Mucosa of stomach (tissue), 1 donor: ENCODE measurements around the gene THEMIS2.

ENCODE experiments used
- H3K27me3 ChIP-seq: one replicate; pipeline ENCODE4 v1.7.0; 2013; ENCODE audit warnings: mild to moderate bottlenecking, low read length; ENCODE audit not compliant: control insufficient read depth, insufficient read depth
- H3K36me3 ChIP-seq: one replicate; pipeline ENCODE4 v1.7.0; 2013; ENCODE audit warnings: low read length; ENCODE audit not compliant: control insufficient read depth, insufficient read depth
- H3K4me1 ChIP-seq: one replicate; pipeline ENCODE4 v1.7.0; 2013; ENCODE audit warnings: mild to moderate bottlenecking, low read length; ENCODE audit not compliant: control insufficient read depth, insufficient read depth
- H3K4me3 ChIP-seq: one replicate; pipeline ENCODE4 v1.7.0; 2013; ENCODE audit warnings: low read length
- H3K9ac ChIP-seq: one replicate; pipeline ENCODE4 v1.7.0; 2013; ENCODE audit warnings: mild to moderate bottlenecking, low read length, moderate library complexity
- H3K9me3 ChIP-seq: one replicate; pipeline ENCODE4 v1.7.0; 2013; ENCODE audit warnings: mild to moderate bottlenecking, low read length, moderate library complexity; ENCODE audit not compliant: control insufficient read depth
- donor health status: Pancreatic carcinoma.

THEMIS2 gene

DNA sequence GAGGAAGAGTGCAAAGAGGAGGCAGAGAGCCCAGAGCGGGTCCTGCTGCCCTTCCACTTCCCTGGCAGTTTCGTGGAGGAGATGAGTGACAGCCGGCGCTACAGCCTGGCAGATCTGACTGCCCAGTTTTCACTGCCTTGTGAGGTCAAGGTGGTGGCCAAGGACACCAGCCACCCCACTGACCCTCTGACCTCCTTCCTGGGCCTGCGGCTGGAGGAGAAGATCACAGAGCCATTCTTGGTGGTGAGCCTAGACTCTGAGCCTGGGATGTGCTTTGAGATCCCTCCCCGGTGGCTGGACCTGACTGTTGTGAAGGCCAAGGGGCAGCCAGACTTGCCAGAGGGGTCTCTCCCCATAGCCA is 10.2 kb downstream of the THEMIS2 start:
- H3K27me3 ChIP-seq = no peaks in the 10 kb centered on the region

DNA sequence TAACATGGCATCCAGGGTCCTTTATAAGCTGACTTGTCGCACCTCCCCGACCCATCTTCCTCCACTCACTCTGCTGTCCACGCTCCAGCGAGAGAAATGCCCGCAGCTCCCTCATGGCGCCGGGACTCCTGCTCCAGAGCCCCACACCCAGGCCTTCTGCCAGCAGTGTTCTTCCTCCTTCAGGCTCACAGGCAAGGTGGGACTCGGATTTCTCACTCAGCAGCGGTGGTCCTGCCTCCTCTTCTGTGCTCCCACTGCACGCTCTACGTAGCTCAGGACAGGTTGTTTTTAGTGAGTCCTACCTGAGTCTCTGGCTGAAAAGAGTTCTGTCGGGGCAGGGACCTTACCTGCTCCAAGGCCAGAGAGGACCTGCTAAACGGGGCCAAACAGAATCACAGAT is 11.2 kb downstream of the THEMIS2 start:
- Histone ChIP-seq H3K4me1 (no peaks in the 10 kb centered on the region), H3K9me3 (no peaks in the 10 kb centered on the region), H3K36me3 (no peaks in the 10 kb centered on the region), H3K4me3 (no peak overlapping the region), H3K27me3 (no peaks in the 10 kb centered on the region), H3K9ac (no peak overlapping the region)

More for the DNA sequence above, 10.2 kb downstream of the THEMIS2 start:
- H3K9me3 ChIP-seq = no peaks in the 10 kb centered on the region
- no peak overlapping the region for H3K4me3 ChIP-seq
- H3K4me1 ChIP-seq = no peaks in the 10 kb centered on the region
- no peak overlapping the region for H3K9ac ChIP-seq
- no peaks in the 10 kb centered on the region for H3K36me3 ChIP-seq

DNA sequence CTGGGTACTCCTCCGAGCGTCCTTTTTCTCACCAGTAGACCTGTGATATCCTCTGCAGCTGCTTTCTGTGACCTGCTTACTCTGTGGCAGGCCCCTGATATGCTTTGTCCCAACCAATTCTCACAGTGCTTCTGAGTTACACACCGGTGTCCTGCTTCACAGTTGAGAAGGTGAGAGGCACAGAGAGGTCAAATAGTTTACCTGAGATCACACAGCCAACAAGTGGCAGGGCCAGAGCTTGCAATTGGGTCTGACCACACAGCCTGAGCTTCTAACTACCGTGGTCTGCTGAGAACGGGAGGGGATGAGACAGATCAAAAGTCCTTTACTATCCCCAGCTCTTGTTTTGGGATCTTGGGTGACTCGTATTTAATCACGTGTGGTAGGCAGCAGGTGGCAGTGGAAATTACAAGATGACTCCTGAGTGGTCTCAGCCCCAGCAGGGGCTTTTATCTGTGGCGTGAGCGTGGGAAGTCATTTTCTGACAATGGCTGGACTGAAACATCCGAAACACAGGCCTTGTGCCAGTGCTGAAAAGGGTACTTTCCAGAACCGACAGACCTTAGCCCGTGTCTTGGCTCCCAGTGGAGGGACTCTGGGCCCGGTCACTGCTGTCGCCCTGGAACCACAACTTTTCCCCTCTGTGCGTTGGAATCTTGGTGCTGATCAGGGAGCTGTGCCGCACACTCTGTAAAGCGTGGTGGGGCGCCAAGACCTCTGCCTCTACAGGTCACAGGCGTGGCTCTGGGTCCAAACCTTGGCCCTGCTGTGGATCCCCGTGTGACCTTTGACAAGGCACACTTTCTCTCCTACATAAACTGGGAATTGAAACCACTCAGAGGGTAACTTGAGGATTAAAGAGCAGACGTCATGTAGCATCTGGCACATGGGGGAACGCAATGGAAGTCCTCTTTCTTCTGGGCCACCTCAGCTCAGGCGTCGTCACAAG is 11.9 kb downstream of the THEMIS2 start:
- Histone ChIP-seq H3K4me1 (no peaks in the 10 kb centered on the region), H3K27me3 (no peaks in the 10 kb centered on the region), H3K4me3 (no peak overlapping the region), H3K9me3 (no peaks in the 10 kb centered on the region), H3K36me3 (peaks cover under 1% of the 10 kb centered on the region), H3K9ac (no peak overlapping the region)

DNA sequence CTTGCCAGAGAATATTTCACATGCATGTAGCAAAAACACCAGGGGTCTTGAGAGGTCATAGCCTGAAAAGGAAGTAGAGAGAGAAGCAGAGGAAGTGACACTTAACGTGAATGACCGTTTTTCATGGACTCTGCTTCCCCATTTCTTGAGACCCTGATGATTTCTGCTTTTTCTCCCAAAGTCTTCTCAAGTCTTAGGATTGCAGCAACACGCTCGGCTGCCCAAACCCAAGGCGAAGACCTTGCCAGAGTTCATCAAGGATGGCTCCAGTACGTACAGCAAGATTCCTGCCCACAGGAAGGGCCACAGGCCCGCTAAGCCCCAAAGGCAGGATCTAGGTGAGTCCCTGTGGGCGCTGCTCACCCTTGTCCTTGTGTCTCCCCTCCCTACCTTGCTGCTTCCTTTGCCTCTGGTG is 12.8 kb downstream of the THEMIS2 start:
- no peak overlapping the region for H3K9ac ChIP-seq
- no peaks in the 10 kb centered on the region for H3K27me3 ChIP-seq
- H3K9me3 ChIP-seq = no peaks in the 10 kb centered on the region
- no peaks in the 10 kb centered on the region for H3K4me1 ChIP-seq
- peaks cover 5% of the 10 kb centered on the region for H3K36me3 ChIP-seq
- no peak overlapping the region for H3K4me3 ChIP-seq

DNA sequence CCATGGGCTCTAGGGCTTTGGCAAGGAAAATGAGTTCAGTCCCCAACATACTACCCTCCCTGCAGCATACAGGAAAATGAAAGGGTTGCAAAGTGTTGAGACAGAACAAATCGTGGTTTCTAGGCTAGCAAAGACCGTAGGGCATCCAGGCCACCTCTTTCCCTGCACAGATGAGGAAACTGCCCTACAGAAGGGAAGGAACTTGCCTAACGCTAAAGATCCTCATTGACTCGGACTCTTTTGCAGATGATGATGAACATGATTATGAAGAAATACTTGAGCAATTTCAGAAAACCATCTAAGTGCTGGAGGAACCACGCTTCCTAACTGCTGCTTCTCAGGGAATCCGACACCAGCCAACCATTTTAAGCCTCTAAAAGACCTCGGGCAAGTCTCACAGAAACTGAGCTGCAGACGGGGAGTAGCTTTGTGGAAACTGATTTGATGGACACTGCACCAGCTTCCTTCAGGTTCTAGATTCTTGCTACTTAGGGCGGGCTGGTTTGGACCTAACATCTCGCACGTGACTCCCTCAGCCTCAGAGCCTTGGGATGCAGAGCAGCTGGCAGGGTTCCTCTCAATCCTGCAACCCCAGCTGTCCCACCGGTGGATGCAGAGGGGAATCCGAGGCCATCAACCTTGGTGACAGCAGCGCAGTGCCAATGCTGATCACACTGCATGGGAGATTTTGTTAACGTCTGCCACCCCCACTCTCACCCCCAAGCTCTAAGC is 13.4 kb downstream of the THEMIS2 start:
- no peak overlapping the region for H3K9ac ChIP-seq
- H3K9me3 ChIP-seq = no peaks in the 10 kb centered on the region
- H3K27me3 ChIP-seq = no peaks in the 10 kb centered on the region
- H3K4me3 ChIP-seq = no peak overlapping the region
- peaks cover 5% of the 10 kb centered on the region for H3K36me3 ChIP-seq
- no peaks in the 10 kb centered on the region for H3K4me1 ChIP-seq

DNA sequence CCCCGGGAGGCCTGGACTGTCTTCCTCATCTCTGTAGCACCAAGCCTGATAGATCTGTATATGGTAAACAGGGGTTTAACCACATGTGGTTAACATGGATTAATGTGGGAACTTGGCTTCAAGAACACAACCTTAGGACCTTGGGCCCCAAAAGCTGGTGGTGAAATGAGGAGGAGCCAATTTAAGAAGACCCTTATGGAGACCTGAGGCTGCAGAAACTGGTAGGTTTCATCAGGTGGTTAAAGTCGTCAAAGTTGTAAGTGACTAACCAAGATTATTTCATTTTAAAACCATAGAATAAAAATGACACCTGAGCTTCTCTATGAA is 14.0 kb downstream of the THEMIS2 start:
- Histone ChIP-seq H3K9ac (no peak overlapping the region), H3K4me3 (no peak overlapping the region), H3K27me3 (no peaks in the 10 kb centered on the region), H3K36me3 (peaks cover 5% of the 10 kb centered on the region), H3K4me1 (no peaks in the 10 kb centered on the region), H3K9me3 (no peaks in the 10 kb centered on the region)

DNA sequence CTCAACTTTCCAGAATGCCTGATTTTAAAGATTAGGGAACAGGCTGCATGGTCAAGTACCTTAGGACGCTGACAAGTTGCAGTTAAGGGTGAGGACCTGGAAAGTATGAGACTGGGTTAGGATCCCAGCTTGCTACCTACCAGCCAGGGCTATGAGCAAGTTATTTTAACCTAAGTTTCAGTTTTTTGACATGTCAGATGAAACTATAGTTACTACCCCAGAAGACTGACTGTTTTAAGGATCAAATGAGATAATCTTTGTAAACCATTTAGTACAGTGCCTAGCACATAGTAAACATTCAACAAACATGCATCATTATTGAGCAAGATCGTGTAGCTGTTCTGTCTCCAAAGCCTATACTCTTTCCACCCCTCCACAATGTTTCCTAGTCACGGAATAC is 14.4 kb downstream of the THEMIS2 start:
- no peak overlapping the region for H3K4me3 ChIP-seq
- no peaks in the 10 kb centered on the region for H3K27me3 ChIP-seq
- H3K9me3 ChIP-seq = no peaks in the 10 kb centered on the region
- H3K36me3 ChIP-seq = peaks cover 5% of the 10 kb centered on the region
- H3K9ac ChIP-seq = no peak overlapping the region
- H3K4me1 ChIP-seq = no peaks in the 10 kb centered on the region

DNA sequence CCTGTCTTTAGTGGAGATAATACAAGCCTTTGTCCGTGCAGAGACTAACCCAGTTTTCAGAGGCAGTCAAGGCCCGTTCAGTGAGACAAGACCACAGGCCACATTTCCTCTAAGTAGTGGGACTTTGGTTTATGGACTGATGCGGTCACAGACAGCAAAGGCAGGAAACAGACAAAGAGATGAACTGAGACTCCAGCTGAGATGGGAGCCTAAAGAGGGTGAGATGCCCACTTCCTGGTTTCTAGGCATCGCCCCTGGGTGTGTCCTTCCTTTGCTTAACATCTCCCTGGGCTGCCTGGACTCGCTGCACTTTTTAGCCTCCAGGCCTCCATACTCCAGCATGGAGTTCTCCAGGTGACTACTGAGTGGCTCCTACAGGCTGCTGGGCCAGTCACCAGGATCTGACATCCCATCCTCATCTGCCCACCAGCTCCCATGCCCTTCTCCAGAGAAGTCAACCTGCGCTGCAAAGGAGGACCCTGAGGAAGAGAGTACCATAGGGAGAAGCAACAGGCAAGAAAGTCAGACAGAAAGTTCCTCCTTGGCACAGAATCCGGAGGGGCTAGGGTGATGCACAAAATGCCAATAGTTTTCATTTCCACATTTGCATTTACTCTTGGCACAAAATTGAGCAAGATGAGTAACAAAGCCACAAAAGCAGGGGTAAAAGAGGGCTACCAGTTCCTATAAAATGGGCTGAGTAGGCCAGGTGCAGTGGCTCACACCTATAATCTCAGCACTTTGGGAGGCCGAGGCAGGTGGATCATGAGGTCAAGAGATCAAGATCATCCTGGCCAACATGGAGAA is 15.1 kb downstream of the THEMIS2 start:
- Histone ChIP-seq H3K27me3 (no peaks in the 10 kb centered on the region), H3K36me3 (peaks cover 5% of the 10 kb centered on the region), H3K4me1 (no peaks in the 10 kb centered on the region), H3K4me3 (no peak overlapping the region), H3K9ac (no peak overlapping the region), H3K9me3 (no peaks in the 10 kb centered on the region)

DNA sequence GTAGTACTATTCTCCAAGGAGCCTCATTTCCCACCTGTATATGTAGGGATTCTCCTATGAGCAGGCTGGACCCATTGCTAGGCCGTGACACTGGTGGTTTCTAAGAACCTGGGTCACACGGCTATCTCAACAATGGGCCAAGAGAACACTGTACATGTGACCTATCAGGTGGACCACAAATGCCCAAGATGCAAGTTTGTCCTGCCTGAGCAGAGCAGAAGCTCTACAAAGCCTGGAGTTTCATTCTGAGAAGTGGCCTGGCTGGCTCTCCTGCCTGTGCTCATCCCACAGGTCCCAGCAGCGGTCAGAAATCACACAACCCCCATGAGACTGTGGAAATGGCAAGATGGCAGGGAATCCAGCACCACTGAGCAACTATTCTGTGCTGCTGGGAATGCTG is 17.2 kb downstream of the THEMIS2 start:
- Histone ChIP-seq H3K36me3 (peaks cover 5% of the 10 kb centered on the region), H3K4me3 (no peak overlapping the region), H3K4me1 (no peaks in the 10 kb centered on the region), H3K27me3 (no peaks in the 10 kb centered on the region), H3K9ac (no peak overlapping the region), H3K9me3 (no peaks in the 10 kb centered on the region)

DNA sequence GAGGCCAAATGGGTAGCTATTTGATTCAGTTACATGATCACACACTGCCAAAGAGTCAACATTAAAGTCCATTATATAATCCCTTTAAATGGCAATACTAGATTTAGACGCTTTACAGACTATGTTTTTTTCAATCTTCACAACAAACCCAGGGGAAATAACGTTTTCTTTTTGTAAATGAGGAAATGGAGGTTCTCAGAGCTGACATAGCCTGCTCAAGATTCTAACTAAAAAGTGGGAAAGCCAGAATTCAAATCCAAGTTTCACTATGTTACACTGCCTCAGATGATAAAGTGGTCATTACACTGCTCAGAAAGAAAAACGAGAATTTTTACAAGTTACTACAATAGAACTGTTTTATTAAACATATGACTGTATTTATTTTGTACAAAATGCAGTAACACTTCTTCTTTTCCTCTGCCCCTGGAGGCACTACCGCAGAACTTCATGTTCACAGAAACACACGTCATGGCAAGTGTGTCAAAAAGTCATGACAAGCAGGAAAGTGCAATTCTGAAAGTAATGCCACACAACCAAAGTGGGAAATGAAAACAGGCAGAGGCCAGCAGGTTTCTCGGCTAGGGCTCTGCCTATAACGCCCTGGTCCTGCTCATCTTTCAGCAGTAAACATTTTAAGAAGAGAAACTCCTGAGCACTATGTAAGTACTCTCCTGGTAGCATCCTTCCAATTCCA is 19.0 kb downstream of the THEMIS2 start:
- Histone ChIP-seq H3K36me3 (peaks cover 5% of the 10 kb centered on the region), H3K9ac (no peak overlapping the region)

DNA sequence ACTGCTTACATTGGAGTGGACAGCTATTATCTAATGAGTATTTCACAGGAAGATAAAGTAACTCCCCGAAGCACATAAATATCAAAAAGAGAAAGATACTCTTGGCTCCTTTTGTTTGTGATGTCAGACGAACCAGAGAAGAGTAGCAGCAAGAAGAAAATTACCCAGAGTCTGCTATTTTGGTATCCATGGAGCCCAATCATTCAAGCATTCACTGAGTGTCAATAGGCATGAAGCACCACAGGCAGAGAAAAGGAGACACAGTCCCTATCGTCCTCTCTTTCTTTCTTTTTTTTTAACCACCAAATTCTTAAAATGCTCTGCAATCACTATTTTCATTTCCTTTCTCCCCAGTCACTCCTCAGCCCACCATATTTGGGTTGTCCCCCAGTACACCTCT is 22.2 kb downstream of the THEMIS2 start:
- Histone ChIP-seq H3K4me3 (no peak overlapping the region), H3K4me1 (no peaks in the 10 kb centered on the region), H3K36me3 (peaks cover 2% of the 10 kb centered on the region), H3K27me3 (no peaks in the 10 kb centered on the region), H3K9me3 (no peaks in the 10 kb centered on the region), H3K9ac (no peak overlapping the region)

More for the DNA sequence above, 19.0 kb downstream of the THEMIS2 start:
- H3K9me3 ChIP-seq = no peaks in the 10 kb centered on the region
- H3K4me3 ChIP-seq = no peak overlapping the region
- H3K27me3 ChIP-seq = no peaks in the 10 kb centered on the region
- no peaks in the 10 kb centered on the region for H3K4me1 ChIP-seq
